Measurements from ENCODE around the gene SMURF2. TPM values are rescaled to one million over a fixed set of nuclear protein-coding genes. Genes with fewer than 3 reads are reported as not detected.

Gene SMURF2
- total and polyA plus RNA-seq, 9 of the 15 experiments (the other 6 are each of a cell fraction or from before 2014, with no cell fraction given), result 3.8 to 22.0 (median 14.8) TPM

- peak; percentile 98 for TF ChIP-seq REST (IDR thresholded peaks at IDR 0.05; ENCODE audit: borderline replicate concordance)
- TF ChIP-seq REST (CRISPR knock-in tag; IDR thresholded peaks at IDR 0.05; ENCODE audit: low read depth), result 0 out of 2 replicates have a peak, but pooled peaks have one; percentile 6
- peak; percentile 82 for TF ChIP-seq POLR2A (conservative IDR thresholded peaks at IDR 0.05)
- TF ChIP-seq TSHZ1 (CRISPR knock-in tag; IDR thresholded peaks at IDR 0.05), result 0 out of 2 replicates have a peak, but pooled peaks have one; percentile 17
- TF ChIP-seq MXD1 (CRISPR knock-in tag; IDR thresholded peaks at IDR 0.05; ENCODE audit: borderline replicate concordance, poor library complexity, severe bottlenecking), result no peak
- TF ChIP-seq SRSF7 (optimal IDR thresholded peaks at IDR 0.05; ENCODE audit: low read depth, low read length), result no peak
- TF ChIP-seq SRF (CRISPR knock-in tag; IDR thresholded peaks at IDR 0.05), result no peak
- TF ChIP-seq ELK3 (CRISPR knock-in tag; IDR thresholded peaks at IDR 0.05), result no peak
- no peak for TF ChIP-seq JUNB (CRISPR knock-in tag; conservative IDR thresholded peaks at IDR 0.05)
- TF ChIP-seq RBBP5 (IDR thresholded peaks at IDR 0.05; ENCODE audit: borderline replicate concordance, insufficient read depth, low read length, poor library complexity, severe bottlenecking), result peak; percentile 62
- TF ChIP-seq ZNF174 (CRISPR knock-in tag; IDR thresholded peaks at IDR 0.05), result no peak
- no peak for TF ChIP-seq SNIP1 (IDR thresholded peaks at IDR 0.05; ENCODE audit: low read depth)
- TF ChIP-seq ZNF133 (CRISPR knock-in tag; IDR thresholded peaks at IDR 0.05), result no peak
- peak; percentile 58 for TF ChIP-seq MAX (CRISPR knock-in tag; IDR thresholded peaks at IDR 0.05)
- no peak for TF ChIP-seq ZNF668 (CRISPR knock-in tag; IDR thresholded peaks at IDR 0.05)
Observed at GRCh38 chr17:64599187-64599676, 62.9 kb downstream of the SMURF2 start (continued).

Data from K562 (cell line).